GM13976 (cell line): ENCODE measurements around the gene BCL3.

Experiments
- DNase-seq: peaks from one replicate; pipeline ENCODE4 v3.0.0; 2012; ENCODE audit warnings: low spot score
- CTCF ChIP-seq: IDR thresholded peaks from 2 replicates; pipeline ENCODE4 v1.5.1; 2012; ENCODE audit warnings: borderline replicate concordance, mild to moderate bottlenecking; ENCODE audit not compliant: insufficient read depth; ENCODE audit errors: extremely low read depth, missing control alignments, control extremely low read depth
- in situ Hi-C: fragments of 300-500 bp; cut with MboI; formaldehyde crosslinking; loops from one replicate; pipeline ENCODE4 v1.12.0; 2022; ENCODE audit warnings: low sequenced_read_pairs, mixed read lengths, inconsistent platforms; ENCODE audit not compliant: unreplicated experiment

Gene BCL3

GRCh38 chr19:44746946-44747738, 1.4 kb upstream of the BCL3 start:
- in situ Hi-C loops: no loop called here
- no peak for TF ChIP-seq CTCF
- peak; percentile 91 for DNase-seq

- in situ Hi-C loops: no loop called here
- no peak for TF ChIP-seq CTCF
- no peak for DNase-seq
Measured at GRCh38 chr19:44747739-44748425, 626 bp upstream of the BCL3 start.

GRCh38 chr19:44749292-44749691, 784 bp downstream of the BCL3 start:
- DNase-seq: no peak
- in situ Hi-C loops: no loop called here
- no peak for TF ChIP-seq CTCF

GRCh38 chr19:44749994-44750393, 1.5 kb downstream of the BCL3 start:
- in situ Hi-C loops: no loop called here
- DNase-seq: no peak
- TF ChIP-seq CTCF: no peak

- DNase-seq: no peak
- TF ChIP-seq CTCF: no peak
- in situ Hi-C loops: no loop called here
Measured at GRCh38 chr19:44752123-44752815, 3.8 kb downstream of the BCL3 start.

GRCh38 chr19:44752816-44753625, 4.5 kb downstream of the BCL3 start:
- DNase-seq: peak; percentile 96
- in situ Hi-C loops: no loop called here
- TF ChIP-seq CTCF: no peak
